Peyer's patch (tissue), 4 donors: ENCODE results near the gene ETV6. TPM values are rescaled to one million over a fixed set of nuclear protein-coding genes. Genes with fewer than 3 reads are reported as not detected.

ENCODE experiments used
- DNase-seq, 3 donors: peaks; one replicate each; pipeline ENCODE4 v3.0.0-alpha.2; 2017 to 2019
- H3K27ac ChIP-seq, 4 donors: fragments of 200-600 bp; sonication (generic); one replicate each; pipeline ENCODE4 v1.5.1; 2016 to 2019
- H3K27me3 ChIP-seq, 2 donors: fragments of 200-600 bp; sonication (generic); one replicate each; pipeline ENCODE4 v1.5.1; 2019
- H3K36me3 ChIP-seq, 3 donors: fragments of 200-600 bp; sonication (generic); one replicate each; pipeline ENCODE4 v1.5.1; 2016 to 2019
- H3K4me1 ChIP-seq, 4 donors: fragments of 200-600 bp; sonication (generic); one replicate each; pipeline ENCODE4 v1.5.1; 2016 to 2019
- H3K4me3 ChIP-seq, 4 donors: fragments of 200-600 bp; sonication (generic); 1 replicate in 3 of 4; 2 replicates in 1 of 4; pipeline ENCODE4 v1.5.1; 2016 to 2019; ENCODE audit warnings: mild to moderate bottlenecking in 1 of 4
- H3K9me3 ChIP-seq, 4 donors: fragments of 200-600 bp; sonication (generic); one replicate each; pipeline ENCODE4 v1.5.1; 2016 to 2019; ENCODE audit warnings: mild to moderate bottlenecking in 1 of 4
- CTCF ChIP-seq, 6 experiments: fragments of 450-650 bp in 4 of 6; fragments of 200-600 bp in 2 of 6; sonication (generic) in 1 of 6; IDR thresholded peaks; one replicate each; pipeline ENCODE4 v1.5.1; 2017 to 2019; ENCODE audit warnings: antibody characterized with exemption in 6 of 6, mild to moderate bottlenecking in 3 of 6, moderate library complexity in 1 of 6
- POLR2A ChIP-seq, 2 donors: fragments of 450-650 bp; IDR thresholded peaks; one replicate each; pipeline ENCODE4 v1.5.1; 2017; ENCODE audit warnings: antibody characterized with exemption in 2 of 2, mild to moderate bottlenecking in 2 of 2, moderate library complexity in 2 of 2
- total RNA-seq, 4 donors: library from RNA; depleted of rRNA; stranded (reverse); fragments of >200 nt; gene quantifications; one replicate each; pipeline ENCODE4 v1.1.0, GENCODE V29; 2016

ETV6 gene
- total RNA-seq, 4 donors from 2014 or later = 35.4 to 49.5 (median 42.2) TPM

- H3K27ac ChIP-seq = peak overlapping the region; percentile 61 to 77 (median 70)
- TF ChIP-seq POLR2A (IDR thresholded peaks at IDR 0.05) (no peak), CTCF (IDR thresholded peaks at IDR 0.05) (no peak)
- peaks cover 0 to 11% (median 0%) of the 10 kb centered on the region in 3 donors for H3K36me3 ChIP-seq
- no peaks in the 10 kb centered on the region for H3K9me3 ChIP-seq
- H3K4me1 ChIP-seq = peaks cover 0 to 46% (median 14%) of the 10 kb centered on the region in 4 donors
- H3K27me3 ChIP-seq = no peaks in the 10 kb centered on the region
- DNase-seq = peak in 1 of 3 donors; percentile 76
- no peak overlapping the region for H3K4me3 ChIP-seq
Measured at GRCh38 chr12:11839091-11839641, 189.7 kb downstream of the ETV6 start.

DNA sequence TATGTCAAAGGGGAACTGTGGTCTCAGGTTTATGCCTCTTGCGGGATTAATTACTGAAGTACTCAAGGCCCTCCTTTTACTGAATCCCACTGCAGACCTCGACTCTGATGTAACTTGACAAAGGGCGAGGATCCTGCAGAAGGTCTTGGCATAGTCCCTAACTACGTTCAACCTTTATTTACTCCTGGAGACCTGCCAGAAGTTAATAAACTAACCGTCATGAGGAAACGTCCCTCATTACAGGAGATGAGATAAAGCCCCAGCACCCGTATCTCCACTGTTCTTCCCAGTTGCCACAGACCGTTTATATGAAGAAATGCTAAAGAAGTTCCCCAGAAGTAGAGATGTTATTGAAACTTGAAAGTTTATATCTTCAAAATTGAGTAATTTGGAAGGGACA is 190.9 kb downstream of the ETV6 start:
- Histone ChIP-seq H3K4me3 (no peak overlapping the region), H3K36me3 (peaks cover 0 to 11% (median 0%) of the 10 kb centered on the region in 3 donors), H3K27me3 (no peaks in the 10 kb centered on the region), H3K4me1 (peaks cover 0 to 43% (median 14%) of the 10 kb centered on the region in 4 donors), H3K9me3 (no peaks in the 10 kb centered on the region), H3K27ac (peak overlapping the region in 3 of 4 donors; percentile 69 to 77 (median 70))
- TF ChIP-seq CTCF (IDR thresholded peaks at IDR 0.05) (no peak), POLR2A (IDR thresholded peaks at IDR 0.05) (no peak)
- DNase-seq = no peak

- no peak for DNase-seq
- Histone ChIP-seq H3K4me3 (no peak overlapping the region), H3K4me1 (peaks cover 0 to under 1% (median 0%) of the 10 kb centered on the region in 4 donors), H3K36me3 (peaks cover 0 to 16% (median 0%) of the 10 kb centered on the region in 3 donors), H3K9me3 (no peaks in the 10 kb centered on the region), H3K27me3 (no peaks in the 10 kb centered on the region), H3K27ac (no peak overlapping the region)
- no peak for TF ChIP-seq CTCF (IDR thresholded peaks at IDR 0.05)
- TF ChIP-seq POLR2A (IDR thresholded peaks at IDR 0.05) = no peak
Measured at GRCh38 chr12:11846488-11846887, 197.0 kb downstream of the ETV6 start.

- Histone ChIP-seq H3K4me3 (no peak overlapping the region), H3K4me1 (peaks cover 0 to 5% (median 0%) of the 10 kb centered on the region in 4 donors), H3K9me3 (no peaks in the 10 kb centered on the region), H3K36me3 (peaks cover 0 to 15% (median 0%) of the 10 kb centered on the region in 3 donors), H3K27me3 (no peaks in the 10 kb centered on the region), H3K27ac (no peak overlapping the region)
- no peak for TF ChIP-seq POLR2A (IDR thresholded peaks at IDR 0.05)
- TF ChIP-seq CTCF (IDR thresholded peaks at IDR 0.05) = no peak
- DNase-seq = no peak
Measured at GRCh38 chr12:11847539-11847938, 198.1 kb downstream of the ETV6 start.

DNA sequence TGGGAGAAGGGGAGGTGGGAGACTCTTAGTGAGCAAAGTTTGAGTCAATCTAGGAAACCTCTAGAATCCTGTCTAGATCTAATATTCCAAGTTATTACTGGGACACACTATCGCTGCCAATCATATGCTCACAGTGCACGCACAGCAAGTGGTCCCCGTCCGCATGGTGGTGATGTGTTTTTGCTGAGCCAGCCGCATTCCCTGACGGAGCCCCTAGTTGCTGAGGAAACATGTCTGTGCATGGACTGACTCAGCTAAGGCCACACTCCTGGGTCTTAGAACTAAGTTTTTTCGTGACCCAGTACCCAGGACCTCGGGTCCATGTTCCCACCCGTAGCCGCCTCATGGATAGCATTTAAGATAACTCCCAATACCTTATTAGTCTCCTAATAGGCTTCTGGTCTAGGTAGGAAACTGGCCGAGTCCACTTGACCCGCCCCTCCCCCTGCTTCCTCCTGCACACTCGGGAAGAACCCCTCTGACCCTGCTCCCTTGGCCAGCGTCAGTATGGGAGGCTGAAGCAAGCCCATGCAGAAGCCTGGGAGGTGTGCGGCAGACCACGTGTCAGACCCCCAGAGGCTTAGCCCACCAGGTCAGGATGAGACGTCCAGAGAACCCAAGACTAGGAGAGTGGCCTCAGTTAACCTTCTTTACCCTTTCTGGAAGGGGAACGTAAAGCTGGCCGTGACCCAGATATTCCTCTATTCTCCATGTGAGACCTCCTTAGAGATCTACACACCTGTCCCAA is 200.5 kb downstream of the ETV6 start:
- TF ChIP-seq POLR2A (IDR thresholded peaks at IDR 0.05) (no peak), CTCF (IDR thresholded peaks at IDR 0.05) (no peak)
- no peaks in the 10 kb centered on the region for H3K9me3 ChIP-seq
- no peak overlapping the region for H3K4me3 ChIP-seq
- H3K27me3 ChIP-seq = no peaks in the 10 kb centered on the region
- H3K27ac ChIP-seq = no peak overlapping the region
- peaks cover 0 to 5% (median 0%) of the 10 kb centered on the region in 4 donors for H3K4me1 ChIP-seq
- H3K36me3 ChIP-seq = peaks cover 0 to 8% (median 0%) of the 10 kb centered on the region in 3 donors
- no peak for DNase-seq
